HUES48 (cell line): ENCODE data around the gene ZNF571.
A peak's percentile ranks its signal among the peaks of the same experiment; 100 is the strongest.

ENCODE experiments used
- H3K27ac ChIP-seq: one replicate; pipeline ENCODE4 v1.7.0; 2013; ENCODE audit warnings: low read depth, low read length, inconsistent platforms
- H3K27me3 ChIP-seq: 2 replicates; pipeline ENCODE4 v1.6.1; 2013; ENCODE audit warnings: mild to moderate bottlenecking, low read length; ENCODE audit not compliant: control insufficient read depth, insufficient read depth
- H3K36me3 ChIP-seq: 2 replicates; pipeline ENCODE4 v1.6.1; 2013; ENCODE audit warnings: low read length; ENCODE audit not compliant: control insufficient read depth, insufficient read depth
- H3K4me1 ChIP-seq: 2 replicates; pipeline ENCODE4 v1.6.1; 2013; ENCODE audit warnings: mild to moderate bottlenecking, low read length; ENCODE audit not compliant: control insufficient read depth, insufficient read depth
- H3K4me3 ChIP-seq: 2 replicates; pipeline ENCODE4 v1.5.1; 2013; ENCODE audit warnings: mild to moderate bottlenecking, low read depth, low read length
- H3K9ac ChIP-seq: 2 replicates; pipeline ENCODE4 v1.6.1; 2013; ENCODE audit warnings: mild to moderate bottlenecking, low read depth, low read length, moderate library complexity
- H3K9me3 ChIP-seq: 2 replicates; pipeline ENCODE4 v1.6.1; 2013; ENCODE audit warnings: low read length; ENCODE audit not compliant: control insufficient read depth, insufficient read depth

The ZNF571 gene

DNA sequence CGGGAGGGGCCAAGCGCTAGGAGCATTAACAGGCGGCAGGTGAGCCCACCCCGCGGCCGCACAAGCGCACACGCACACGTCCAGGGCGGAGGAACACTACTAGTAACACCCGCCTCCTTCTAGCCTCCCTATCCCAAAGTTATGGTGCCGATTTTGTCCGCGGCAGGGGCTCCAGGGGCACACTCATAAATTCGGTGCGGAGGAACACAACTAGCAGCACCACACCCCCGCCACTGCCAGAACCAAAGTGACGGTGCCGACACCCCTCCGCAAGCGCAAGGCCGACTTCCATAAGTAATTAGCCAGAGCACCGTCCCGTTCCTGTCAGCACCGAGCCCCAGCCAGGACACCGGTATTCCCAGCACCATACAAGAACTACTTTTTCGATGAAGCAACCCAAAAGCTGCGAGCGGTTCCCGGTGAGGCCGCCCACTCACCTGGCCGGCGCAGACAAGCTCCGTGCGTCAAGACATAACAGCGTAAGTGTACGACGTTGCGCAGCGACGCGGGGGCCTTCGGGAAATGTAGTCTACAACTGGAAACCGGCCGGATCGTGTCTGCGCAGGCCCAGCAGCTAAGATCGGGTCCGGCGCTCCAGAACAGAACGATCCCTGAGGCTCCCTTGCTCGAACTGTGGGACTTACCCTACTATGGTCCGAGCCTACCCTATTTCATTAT, at the start of gene ZNF571, which contains the start of gene ZNF540:
Gene ZNF571 (minus strand): TSS at position 489 of the 678 bp plus-strand sequence. CDS start 8,116 bp downstream, outside the sequence.
Gene ZNF540 (plus strand): TSS at position 573 of the 678 bp plus-strand sequence. CDS start 3,572 bp downstream, outside the sequence.
- peaks cover 12% of the 10 kb centered on the region for H3K27me3 ChIP-seq
- H3K4me3 ChIP-seq = peak within 1 kb of the TSS; percentile 88
- no peaks in the 10 kb centered on the region for H3K36me3 ChIP-seq
- no peaks in the 10 kb centered on the region for H3K4me1 ChIP-seq
- peaks cover 20% of the 10 kb centered on the region for H3K9me3 ChIP-seq
- peak within 1 kb of the TSS; percentile 94 for H3K27ac ChIP-seq
- peak within 1 kb of the TSS; percentile 85 for H3K9ac ChIP-seq

GRCh38 chr19:37635076-37636056, 40.8 kb upstream of the ZNF571 start:
- H3K27ac ChIP-seq = no peak overlapping the region
- peaks cover 19% of the 10 kb centered on the region for H3K36me3 ChIP-seq
- no peaks in the 10 kb centered on the region for H3K27me3 ChIP-seq
- H3K4me3 ChIP-seq = no peak overlapping the region
- H3K9me3 ChIP-seq = peaks cover 81% of the 10 kb centered on the region
- no peaks in the 10 kb centered on the region for H3K4me1 ChIP-seq
- no peak overlapping the region for H3K9ac ChIP-seq

- Histone ChIP-seq H3K4me1 (no peaks in the 10 kb centered on the region), H3K27ac (no peak overlapping the region), H3K27me3 (peaks cover 12% of the 10 kb centered on the region), H3K4me3 (peak overlapping the region; percentile 88), H3K9ac (no peak overlapping the region), H3K36me3 (no peaks in the 10 kb centered on the region), H3K9me3 (peaks cover 22% of the 10 kb centered on the region)
Observed at GRCh38 chr19:37594982-37595382, 390 bp upstream of the ZNF571 start.

DNA sequence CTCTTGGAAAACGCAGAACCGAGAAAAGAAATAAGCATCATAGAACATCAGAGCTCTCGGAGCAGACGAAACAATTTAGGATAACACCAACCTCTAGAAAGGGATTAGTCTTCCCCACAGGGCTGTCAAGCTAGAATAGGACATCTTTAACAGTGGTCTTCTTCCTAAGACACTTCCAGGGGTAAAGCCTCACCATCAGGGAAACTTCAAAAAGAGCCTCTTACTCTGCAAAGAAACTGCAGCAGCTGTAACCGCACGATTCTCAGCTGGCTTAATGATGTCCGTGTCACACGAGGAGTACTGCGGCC, 642 bp downstream of the ZNF571 start:
- Histone ChIP-seq H3K9me3 (peaks cover 21% of the 10 kb centered on the region), H3K36me3 (no peaks in the 10 kb centered on the region), H3K4me3 (peak overlapping the region; percentile 88), H3K27me3 (peaks cover 12% of the 10 kb centered on the region), H3K9ac (peak overlapping the region; percentile 85; the same call in 1 of the 2 replicates), H3K4me1 (no peaks in the 10 kb centered on the region), H3K27ac (peak overlapping the region; percentile 94)

- peaks cover 52% of the 10 kb centered on the region for H3K9me3 ChIP-seq
- H3K36me3 ChIP-seq = peaks cover 36% of the 10 kb centered on the region; the same call in 1 of the 2 replicates
- no peaks in the 10 kb centered on the region for H3K4me1 ChIP-seq
- H3K4me3 ChIP-seq = no peak overlapping the region
- no peak overlapping the region for H3K9ac ChIP-seq
- no peaks in the 10 kb centered on the region for H3K27me3 ChIP-seq
- no peak overlapping the region for H3K27ac ChIP-seq
Observed at GRCh38 chr19:37583340-37583739, 11.3 kb downstream of the ZNF571 start.

- Histone ChIP-seq H3K9me3 (peaks cover 59% of the 10 kb centered on the region), H3K36me3 (no peaks in the 10 kb centered on the region), H3K27me3 (no peaks in the 10 kb centered on the region), H3K4me1 (no peaks in the 10 kb centered on the region), H3K4me3 (no peak overlapping the region), H3K27ac (no peak overlapping the region), H3K9ac (no peak overlapping the region)
Observed at GRCh38 chr19:37572203-37572602, 22.4 kb downstream of the ZNF571 start.

DNA sequence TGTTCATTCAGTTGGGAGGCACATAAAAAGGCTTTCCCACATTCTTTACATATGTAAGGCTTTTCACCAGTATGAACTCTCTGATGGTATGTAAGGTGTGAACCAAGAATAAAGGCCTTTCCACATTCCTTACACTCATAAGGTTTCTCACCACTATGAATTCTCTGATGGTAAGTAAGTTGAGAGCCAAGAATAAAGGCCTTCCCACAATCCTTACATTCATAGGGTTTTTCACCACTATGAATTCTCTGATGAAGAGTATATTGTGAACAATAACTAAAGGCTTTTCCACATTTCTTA, 29.3 kb downstream of the ZNF571 start:
- no peak overlapping the region for H3K4me3 ChIP-seq
- peaks cover 25% of the 10 kb centered on the region for H3K36me3 ChIP-seq
- no peaks in the 10 kb centered on the region for H3K4me1 ChIP-seq
- no peak overlapping the region for H3K9ac ChIP-seq
- no peak overlapping the region for H3K27ac ChIP-seq
- H3K9me3 ChIP-seq = peaks cover 100% of the 10 kb centered on the region
- H3K27me3 ChIP-seq = no peaks in the 10 kb centered on the region

GRCh38 chr19:37564624-37565369, 29.8 kb downstream of the ZNF571 start:
- peaks cover 96% of the 10 kb centered on the region for H3K9me3 ChIP-seq
- no peak overlapping the region for H3K9ac ChIP-seq
- H3K36me3 ChIP-seq = peaks cover 25% of the 10 kb centered on the region
- H3K27ac ChIP-seq = no peak overlapping the region
- H3K4me3 ChIP-seq = no peak overlapping the region
- no peaks in the 10 kb centered on the region for H3K27me3 ChIP-seq
- H3K4me1 ChIP-seq = no peaks in the 10 kb centered on the region

DNA sequence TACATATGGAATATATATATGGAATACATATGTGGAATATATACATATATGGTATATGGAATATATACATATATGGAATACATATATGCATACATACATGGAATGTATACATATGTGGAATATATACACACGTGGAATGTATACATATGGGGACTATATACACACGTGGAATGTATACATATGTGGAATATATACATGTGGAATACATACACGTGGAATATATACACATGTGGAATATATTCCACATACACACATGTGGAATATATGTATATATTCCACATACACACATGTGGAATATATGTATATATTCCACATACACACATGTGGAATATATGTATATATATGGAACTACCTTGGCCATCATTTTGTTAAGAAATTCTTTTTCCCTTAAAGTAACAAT, 31.1 kb downstream of the ZNF571 start:
- Histone ChIP-seq H3K4me3 (peak overlapping the region; percentile 23; the same call in 1 of the 2 replicates), H3K27me3 (no peaks in the 10 kb centered on the region), H3K9me3 (peaks cover 96% of the 10 kb centered on the region), H3K36me3 (peaks cover 25% of the 10 kb centered on the region), H3K27ac (no peak overlapping the region), H3K9ac (no peak overlapping the region), H3K4me1 (no peaks in the 10 kb centered on the region)

DNA sequence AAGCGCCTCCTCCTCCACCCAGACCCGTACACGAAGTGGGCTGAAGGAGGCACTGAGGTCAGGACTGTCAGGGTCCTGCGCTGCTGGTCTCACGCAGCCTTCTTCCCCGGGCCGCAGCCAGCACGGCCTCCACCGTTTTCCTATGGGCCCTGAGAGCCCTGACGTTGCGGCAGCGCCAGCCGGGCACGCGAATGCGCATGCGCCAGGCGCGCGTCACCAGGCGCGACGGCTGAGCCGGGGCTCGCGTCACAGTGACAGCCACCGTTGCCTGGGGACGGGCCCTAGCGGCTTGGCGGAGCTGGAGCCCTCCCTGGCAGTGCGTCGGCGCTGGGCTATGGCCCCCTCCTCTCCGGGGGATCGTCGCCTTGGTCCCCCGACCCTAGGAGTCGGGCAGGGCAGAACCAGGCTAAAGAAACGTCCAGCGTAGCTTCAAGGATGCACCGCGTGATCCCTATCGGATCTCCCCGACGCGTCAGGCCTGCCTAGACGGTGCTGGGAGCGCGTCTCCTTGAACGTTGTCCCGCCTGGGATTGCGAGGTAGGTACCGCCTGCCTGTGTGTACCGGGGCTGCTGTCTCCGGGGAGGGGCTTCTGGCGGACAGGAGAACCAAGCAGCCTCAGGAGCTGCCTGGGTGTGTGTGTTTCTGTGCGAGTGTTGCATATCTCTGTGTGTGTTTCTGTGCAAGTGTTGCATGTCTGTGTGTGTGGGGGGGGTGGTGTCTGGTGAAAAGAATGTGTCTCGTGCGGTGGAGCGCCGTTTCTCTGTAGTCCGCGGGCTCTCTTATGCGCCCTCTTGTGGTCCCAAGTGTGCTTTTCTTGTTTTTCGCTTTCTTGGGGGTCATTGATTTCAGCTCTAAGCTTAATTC, 43.2 kb downstream of the ZNF571 start:
- no peaks in the 10 kb centered on the region for H3K27me3 ChIP-seq
- no peaks in the 10 kb centered on the region for H3K36me3 ChIP-seq
- H3K9me3 ChIP-seq = peaks cover 76% of the 10 kb centered on the region
- H3K27ac ChIP-seq = no peak overlapping the region
- peak overlapping the region; percentile 63 for H3K4me3 ChIP-seq
- peak overlapping the region; percentile 16; the same call in 1 of the 2 replicates for H3K9ac ChIP-seq
- H3K4me1 ChIP-seq = no peaks in the 10 kb centered on the region
